C4-2B (cell line): Measurements from ENCODE around the gene SSH2.

Experiments
- H3K27ac ChIP-seq: fragments of 450-650 bp; 2 replicates; pipeline ENCODE4 v1.5.1; 2017
- ZFX ChIP-seq: fragments of 450-650 bp; IDR thresholded peaks from 2 replicates; pipeline ENCODE4 v1.6.1; 2017
- TF ChIP-seq, protein P1 (sequence below): fragments of 450-650 bp; conservative IDR thresholded peaks from 2 replicates; pipeline ENCODE4 v1.5.1; 2017; ENCODE audit warnings: mild to moderate bottlenecking

SSH2 gene

GRCh38 chr17:29617481-29618271 lies 312.4 kb downstream of the SSH2 start:
- H3K27ac ChIP-seq: no peak overlapping the region
- no peak for TF ChIP-seq ZFX
- TF ChIP-seq, protein P1, sequence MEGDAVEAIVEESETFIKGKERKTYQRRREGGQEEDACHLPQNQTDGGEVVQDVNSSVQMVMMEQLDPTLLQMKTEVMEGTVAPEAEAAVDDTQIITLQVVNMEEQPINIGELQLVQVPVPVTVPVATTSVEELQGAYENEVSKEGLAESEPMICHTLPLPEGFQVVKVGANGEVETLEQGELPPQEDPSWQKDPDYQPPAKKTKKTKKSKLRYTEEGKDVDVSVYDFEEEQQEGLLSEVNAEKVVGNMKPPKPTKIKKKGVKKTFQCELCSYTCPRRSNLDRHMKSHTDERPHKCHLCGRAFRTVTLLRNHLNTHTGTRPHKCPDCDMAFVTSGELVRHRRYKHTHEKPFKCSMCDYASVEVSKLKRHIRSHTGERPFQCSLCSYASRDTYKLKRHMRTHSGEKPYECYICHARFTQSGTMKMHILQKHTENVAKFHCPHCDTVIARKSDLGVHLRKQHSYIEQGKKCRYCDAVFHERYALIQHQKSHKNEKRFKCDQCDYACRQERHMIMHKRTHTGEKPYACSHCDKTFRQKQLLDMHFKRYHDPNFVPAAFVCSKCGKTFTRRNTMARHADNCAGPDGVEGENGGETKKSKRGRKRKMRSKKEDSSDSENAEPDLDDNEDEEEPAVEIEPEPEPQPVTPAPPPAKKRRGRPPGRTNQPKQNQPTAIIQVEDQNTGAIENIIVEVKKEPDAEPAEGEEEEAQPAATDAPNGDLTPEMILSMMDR: no peak; the same call in 1 of the 2 replicates

- TF ChIP-seq ZFX: no peak
- TF ChIP-seq, protein P1: no peak; the same call in 1 of the 2 replicates
- H3K27ac ChIP-seq: no peak overlapping the region
These were observed 312.9 kb downstream of the SSH2 start for GRCh38 chr17:29617125-29617480.

DNA sequence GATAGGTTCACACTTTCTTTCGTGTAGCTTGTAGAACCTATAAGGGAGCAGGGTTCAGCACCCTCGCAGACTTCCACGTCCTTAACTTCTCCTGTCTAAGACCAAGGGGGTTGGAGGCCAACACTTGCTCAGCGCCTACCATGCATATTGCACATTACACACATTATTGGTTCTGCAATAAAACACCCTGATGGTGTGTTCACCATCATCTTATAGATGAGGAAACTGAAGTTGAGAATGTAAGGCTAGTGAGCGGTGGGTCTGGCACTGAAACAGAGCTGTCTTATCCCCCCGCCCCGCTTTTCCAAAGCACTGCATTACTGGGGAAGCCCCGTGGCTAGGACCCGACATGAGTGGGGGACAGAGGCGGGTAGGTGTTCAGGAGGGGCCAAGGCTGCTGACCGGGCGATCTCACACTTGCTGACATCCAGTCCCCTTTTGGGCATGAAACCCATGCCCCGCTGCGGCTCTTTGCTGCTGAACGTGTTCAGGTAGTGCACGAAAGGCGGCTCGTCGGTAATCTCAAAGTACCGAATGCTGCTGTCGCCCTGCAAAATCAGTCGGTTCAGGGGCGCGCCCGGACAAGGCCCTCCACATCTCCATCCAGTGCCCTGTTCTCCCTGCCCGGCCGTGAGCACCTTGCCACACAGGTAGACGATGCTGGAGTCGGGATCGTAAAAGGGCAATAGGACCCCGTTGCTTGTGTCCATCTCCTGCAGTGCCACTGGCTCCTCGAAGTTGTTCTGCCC lies 313.6 kb downstream of the SSH2 start:
- no peak overlapping the region for H3K27ac ChIP-seq
- TF ChIP-seq, protein P1: no peak
- no peak for TF ChIP-seq ZFX

- H3K27ac ChIP-seq: no peak overlapping the region
- TF ChIP-seq ZFX: no peak
- TF ChIP-seq, protein P1: no peak
These were observed 314.3 kb downstream of the SSH2 start for GRCh38 chr17:29615492-29616299.

DNA sequence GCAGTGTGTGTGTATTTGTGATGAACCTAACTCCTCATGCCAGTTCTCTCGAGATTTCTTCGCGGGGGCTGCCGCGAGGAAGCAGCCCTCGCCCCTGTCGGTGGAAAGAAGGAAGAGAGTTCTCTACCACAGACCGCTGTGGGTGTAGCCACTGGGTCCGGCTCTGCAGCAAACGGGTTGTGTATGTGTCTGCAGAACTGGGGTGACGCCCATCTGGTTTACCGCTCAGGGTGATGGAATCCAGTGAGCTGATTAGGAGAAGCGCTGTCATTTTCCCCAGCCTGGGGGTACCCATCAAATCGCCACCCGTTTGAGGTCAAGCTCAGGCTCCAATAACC lies 315.0 kb downstream of the SSH2 start:
- no peak overlapping the region for H3K27ac ChIP-seq
- TF ChIP-seq, protein P1: no peak
- TF ChIP-seq ZFX: no peak

GRCh38 chr17:29614349-29615047 lies 315.5 kb downstream of the SSH2 start:
- TF ChIP-seq, protein P1: no peak
- TF ChIP-seq ZFX: no peak
- no peak overlapping the region for H3K27ac ChIP-seq
